ENCODE data around the gene OSBP2. TPM values are rescaled to one million over a fixed set of nuclear protein-coding genes. Genes with fewer than 3 reads are reported as not detected.
A peak's percentile ranks its signal among the peaks of the same experiment; 100 is the strongest.

OSBP2 gene
- total RNA-seq, 2 experiments from 2014 or later = 2.3 to 2.9 TPM

DNA sequence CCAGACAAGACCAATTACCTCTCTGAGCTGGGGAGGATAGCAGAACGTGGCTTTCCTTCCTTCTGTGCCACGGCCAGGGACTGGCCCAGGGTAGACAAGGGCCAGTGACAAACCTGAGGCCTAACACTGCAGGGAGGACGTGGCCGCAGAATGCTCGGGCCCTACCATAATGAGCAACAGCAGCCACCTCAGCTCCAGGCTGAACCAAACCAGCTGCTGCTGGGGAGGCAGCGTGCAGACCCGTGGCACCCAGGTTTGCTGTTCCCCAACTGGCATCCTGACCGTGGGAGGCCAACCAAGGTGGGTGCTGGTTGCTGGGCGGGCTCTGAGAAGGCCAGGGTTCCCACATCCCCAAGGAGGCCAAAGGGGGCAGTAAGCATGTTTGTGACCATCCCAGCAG, 190.9 kb downstream of the OSBP2 start:
- Mint-ChIP-seq H3K4me3 (no peak overlapping the region), H3K36me3 (no peaks in the 10 kb centered on the region), H3K27me3 (no peaks in the 10 kb centered on the region), H3K27ac (no peak overlapping the region), H3K4me1 (ENCODE audit: low read depth) (no peaks in the 10 kb centered on the region), H3K9me3 (no peaks in the 10 kb centered on the region)
- no peak for DNase-seq
- CTCF ChIA-PET = interaction anchor here (0.6 kb wide), 1 partner anchor 33 kb away, joined by 3 read pairs; no protein-coding TSS in a partner anchor
- POLR2A ChIA-PET = no interaction called here
- intact Hi-C loops (cut with micrococcal nuclease) = no loop called here

DNA sequence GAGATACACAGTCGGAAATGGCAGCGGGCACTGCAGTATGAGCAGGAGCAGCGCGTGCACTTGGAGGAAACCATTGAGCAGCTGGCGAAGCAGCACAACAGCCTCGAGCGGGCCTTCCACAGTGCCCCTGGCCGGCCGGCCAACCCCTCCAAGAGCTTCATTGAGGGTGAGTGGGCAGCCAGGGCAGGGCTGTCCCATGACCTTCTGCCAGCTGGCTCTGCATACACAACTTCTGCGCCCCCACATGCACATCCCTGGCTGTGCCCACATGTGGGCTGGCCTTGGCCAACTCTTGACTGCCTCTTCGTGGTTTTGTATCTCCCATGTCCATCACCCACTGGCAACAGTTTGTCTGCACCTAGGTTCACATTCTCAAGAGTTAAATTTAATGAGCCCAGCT, 192.8 kb downstream of the OSBP2 start:
- Mint-ChIP-seq H3K36me3 (no peaks in the 10 kb centered on the region), H3K9me3 (no peaks in the 10 kb centered on the region), H3K27me3 (no peaks in the 10 kb centered on the region), H3K4me1 (ENCODE audit: low read depth) (peaks cover 6% of the 10 kb centered on the region), H3K27ac (no peak overlapping the region), H3K4me3 (no peak overlapping the region)
- POLR2A ChIA-PET = no interaction called here
- DNase-seq = no peak
- intact Hi-C loops (cut with micrococcal nuclease) = no loop called here
- CTCF ChIA-PET = interaction anchor here (2.0 kb wide), 1 partner anchor 124 kb away, joined by 6 read pairs; no protein-coding TSS in a partner anchor

DNA sequence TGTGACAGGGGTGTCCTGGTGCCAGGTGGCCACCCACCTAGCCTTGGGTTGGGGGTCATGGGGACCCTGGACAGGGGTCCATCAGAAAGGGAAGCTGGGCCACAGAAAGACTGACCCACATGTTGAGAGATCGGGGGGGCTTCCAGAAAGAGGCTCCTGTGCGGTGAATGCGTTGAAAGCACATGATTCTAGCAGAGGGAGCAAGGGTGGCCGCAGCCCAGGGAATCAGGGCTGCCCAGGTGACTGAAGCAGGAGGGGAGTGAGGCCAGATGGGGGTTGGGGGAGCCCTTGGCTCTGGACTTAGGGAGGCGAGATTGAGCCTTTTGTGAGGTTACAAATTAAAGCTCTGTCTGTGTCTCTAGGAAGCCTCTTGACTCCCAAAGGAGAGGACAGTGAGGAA, 193.2 kb downstream of the OSBP2 start:
- DNase-seq = no peak
- CTCF ChIA-PET = interaction anchor here (2.0 kb wide), 1 partner anchor 124 kb away, joined by 6 read pairs; no protein-coding TSS in a partner anchor
- no peak overlapping the region for H3K4me3 Mint-ChIP-seq
- H3K9me3 Mint-ChIP-seq = no peaks in the 10 kb centered on the region
- POLR2A ChIA-PET = no interaction called here
- H3K27me3 Mint-ChIP-seq = no peaks in the 10 kb centered on the region
- H3K27ac Mint-ChIP-seq = no peak overlapping the region
- no peaks in the 10 kb centered on the region for H3K36me3 Mint-ChIP-seq
- H3K4me1 Mint-ChIP-seq (ENCODE audit: low read depth) = peaks cover 6% of the 10 kb centered on the region
- intact Hi-C loops (cut with micrococcal nuclease) = no loop called here

DNA sequence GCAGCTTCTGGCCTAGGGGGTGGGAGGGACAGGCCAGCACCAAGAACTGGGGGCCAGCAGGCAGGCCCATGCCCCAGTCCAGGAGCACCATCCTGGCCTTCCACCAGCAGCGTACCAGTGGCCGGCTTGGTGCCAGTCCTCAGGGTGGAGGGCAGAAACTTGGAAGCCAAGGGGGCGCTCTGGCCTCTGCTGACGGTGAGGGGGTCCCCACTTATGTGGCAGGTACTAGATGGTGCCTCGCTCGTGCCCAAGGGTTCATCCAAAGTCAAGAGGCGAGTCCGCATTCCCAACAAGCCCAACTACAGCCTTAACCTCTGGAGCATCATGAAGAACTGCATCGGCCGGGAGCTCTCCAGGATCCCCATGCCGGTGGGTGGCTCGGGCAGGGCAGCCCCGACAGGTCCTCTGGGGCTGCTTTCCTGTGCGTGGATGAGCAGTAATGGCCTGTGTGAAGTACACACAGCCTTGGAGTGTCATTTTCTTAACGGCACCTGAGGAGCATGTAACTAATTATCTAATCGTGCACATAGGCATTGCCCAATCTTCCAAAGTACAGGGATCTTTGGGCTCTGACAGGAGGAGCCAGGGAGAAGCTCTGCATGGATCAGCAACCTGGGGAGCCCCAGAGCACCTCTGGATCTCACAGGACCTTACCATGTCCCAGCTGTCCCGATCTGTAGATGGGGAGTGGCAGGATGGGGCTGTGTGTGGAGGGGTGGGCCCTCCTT, 194.8 kb downstream of the OSBP2 start:
- no peak overlapping the region for H3K4me3 Mint-ChIP-seq
- DNase-seq = peak; percentile 2
- no peak overlapping the region for H3K27ac Mint-ChIP-seq
- intact Hi-C loops (cut with micrococcal nuclease) = no loop called here
- ChIA-PET CTCF (interaction anchor here (0.7 to 5.2 kb wide), 6 partner anchors 16 to 492 kb away, joined by 3 to 24 read pairs (median 4); partner anchors contain the start of genes SEC14L2 and SLC35E4), POLR2A (no interaction called here)
- no peaks in the 10 kb centered on the region for H3K36me3 Mint-ChIP-seq
- peaks cover 18% of the 10 kb centered on the region for H3K4me1 Mint-ChIP-seq (ENCODE audit: low read depth)
- no peaks in the 10 kb centered on the region for H3K27me3 Mint-ChIP-seq
- no peaks in the 10 kb centered on the region for H3K9me3 Mint-ChIP-seq

DNA sequence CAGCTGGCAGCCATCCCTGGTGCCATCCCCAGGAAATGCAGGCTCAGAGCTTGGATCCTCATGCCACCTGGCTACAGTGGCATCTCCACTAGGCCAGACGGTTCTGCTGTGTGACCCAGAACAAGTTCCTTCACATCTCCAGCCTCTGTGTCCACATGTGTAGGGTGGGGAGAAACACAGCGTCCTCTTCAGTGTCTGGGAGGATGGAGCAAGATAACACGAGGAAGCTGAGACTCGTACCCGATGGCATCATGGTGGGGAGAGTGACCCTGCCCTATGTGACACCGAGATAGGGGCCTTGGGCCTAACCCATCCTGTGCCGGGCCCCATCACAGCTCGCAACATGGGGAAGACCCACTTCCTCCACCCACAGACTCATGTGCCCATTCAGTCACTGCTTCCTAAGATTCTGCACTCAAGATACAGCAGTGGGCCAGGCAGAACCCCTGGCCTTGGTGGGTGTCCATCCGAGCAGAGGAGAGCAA, 195.4 kb downstream of the OSBP2 start:
- H3K27me3 Mint-ChIP-seq = no peaks in the 10 kb centered on the region
- ChIA-PET POLR2A (no interaction called here), CTCF (interaction anchor here (0.6 to 5.2 kb wide), 8 partner anchors 15 to 256 kb away, joined by 3 to 24 read pairs (median 3); partner anchors contain the start of gene SLC35E4)
- H3K36me3 Mint-ChIP-seq = no peaks in the 10 kb centered on the region
- no peaks in the 10 kb centered on the region for H3K9me3 Mint-ChIP-seq
- H3K27ac Mint-ChIP-seq = no peak overlapping the region
- DNase-seq = peak; percentile 1
- intact Hi-C loops (cut with micrococcal nuclease) = no loop called here
- H3K4me1 Mint-ChIP-seq (ENCODE audit: low read depth) = peaks cover 24% of the 10 kb centered on the region
- H3K4me3 Mint-ChIP-seq = no peak overlapping the region

DNA sequence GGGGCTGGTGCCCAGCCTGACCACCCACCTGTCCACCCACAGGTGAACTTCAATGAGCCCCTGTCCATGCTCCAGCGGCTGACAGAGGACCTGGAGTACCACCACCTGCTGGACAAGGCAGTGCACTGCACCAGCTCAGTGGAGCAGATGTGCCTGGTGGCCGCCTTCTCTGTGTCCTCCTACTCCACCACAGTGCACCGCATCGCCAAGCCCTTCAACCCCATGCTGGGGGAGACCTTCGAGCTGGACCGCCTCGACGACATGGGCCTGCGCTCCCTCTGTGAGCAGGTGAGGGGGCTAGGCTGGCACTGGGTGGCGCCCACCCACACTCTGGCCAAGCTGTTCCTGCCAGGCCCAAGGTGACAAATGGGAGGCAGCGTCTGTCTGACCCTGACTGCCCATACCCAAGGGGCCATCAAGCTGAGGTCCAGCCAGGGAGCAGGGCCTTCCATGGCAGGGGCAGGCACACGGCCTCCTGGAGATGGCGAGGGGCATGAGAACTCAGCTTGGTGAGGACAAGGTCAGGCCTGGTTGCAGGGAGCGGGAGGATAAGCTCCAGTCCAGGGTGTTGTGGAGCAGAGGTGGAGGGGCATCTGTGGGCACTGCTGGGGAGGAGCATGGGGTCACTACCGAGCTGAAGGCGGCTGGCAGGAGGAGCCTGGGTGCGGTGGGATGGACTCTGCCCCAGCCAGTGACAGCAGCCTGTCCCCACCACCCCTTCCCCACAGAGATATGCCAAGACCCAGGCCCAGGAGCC, 196.2 kb downstream of the OSBP2 start:
- no peaks in the 10 kb centered on the region for H3K27me3 Mint-ChIP-seq
- H3K27ac Mint-ChIP-seq = no peak overlapping the region
- H3K4me1 Mint-ChIP-seq (ENCODE audit: low read depth) = peaks cover 25% of the 10 kb centered on the region
- peak; percentile 43 for DNase-seq
- no peaks in the 10 kb centered on the region for H3K9me3 Mint-ChIP-seq
- intact Hi-C loops (cut with micrococcal nuclease) = no loop called here
- H3K4me3 Mint-ChIP-seq = no peak overlapping the region
- ChIA-PET CTCF (interaction anchor here (0.6 to 5.2 kb wide), 15 partner anchors 9 to 257 kb away, joined by 3 to 24 read pairs (median 3); partner anchors contain the start of gene SLC35E4), POLR2A (no interaction called here)
- H3K36me3 Mint-ChIP-seq = no peaks in the 10 kb centered on the region

DNA sequence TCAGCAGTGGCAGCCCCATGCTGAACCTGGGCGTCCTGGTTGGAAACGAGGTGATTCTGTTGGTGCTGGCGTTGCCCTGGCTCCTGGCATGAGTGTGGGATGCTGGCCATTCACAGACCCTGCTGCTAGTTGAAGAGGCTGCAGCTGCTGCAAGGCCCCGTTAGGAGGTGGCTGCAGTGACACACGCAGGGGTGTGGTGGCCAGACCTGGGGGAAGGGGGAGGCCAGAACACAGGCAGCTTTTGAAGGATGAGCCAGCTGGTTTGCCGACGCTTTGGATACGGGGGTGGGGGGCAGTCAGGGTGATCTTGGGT, 196.7 kb downstream of the OSBP2 start:
- peak; percentile 3 for DNase-seq
- Mint-ChIP-seq H3K4me1 (ENCODE audit: low read depth) (peaks cover 25% of the 10 kb centered on the region), H3K27ac (no peak overlapping the region), H3K36me3 (no peaks in the 10 kb centered on the region), H3K9me3 (no peaks in the 10 kb centered on the region), H3K27me3 (no peaks in the 10 kb centered on the region), H3K4me3 (no peak overlapping the region)
- intact Hi-C loops (cut with micrococcal nuclease) = no loop called here
- ChIA-PET POLR2A (no interaction called here), CTCF (interaction anchor here (0.9 to 5.2 kb wide), 9 partner anchors 10 to 257 kb away, joined by 3 to 24 read pairs (median 4); partner anchors contain the start of gene SLC35E4)

DNA sequence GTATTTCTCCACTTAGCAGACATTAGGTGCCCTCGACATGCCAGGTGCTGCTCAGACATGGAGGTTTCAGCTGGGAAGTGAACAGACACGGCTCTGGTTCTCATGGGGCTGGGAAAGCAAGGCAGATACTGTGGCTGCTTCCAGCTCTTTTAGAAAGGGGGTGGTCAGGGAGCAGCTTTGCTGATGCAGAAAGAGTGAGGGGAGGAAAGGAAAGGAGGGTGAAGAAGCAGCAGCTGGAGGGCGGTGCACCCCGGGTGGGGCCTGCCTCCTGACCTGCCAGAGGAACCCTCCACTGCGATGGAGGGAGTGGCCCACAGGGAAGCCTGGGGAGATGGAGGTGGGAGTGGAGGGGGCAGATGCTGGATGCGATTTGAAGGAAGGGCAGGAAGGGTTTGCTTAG, 197.1 kb downstream of the OSBP2 start:
- H3K27ac Mint-ChIP-seq = no peak overlapping the region
- no peaks in the 10 kb centered on the region for H3K27me3 Mint-ChIP-seq

DNA sequence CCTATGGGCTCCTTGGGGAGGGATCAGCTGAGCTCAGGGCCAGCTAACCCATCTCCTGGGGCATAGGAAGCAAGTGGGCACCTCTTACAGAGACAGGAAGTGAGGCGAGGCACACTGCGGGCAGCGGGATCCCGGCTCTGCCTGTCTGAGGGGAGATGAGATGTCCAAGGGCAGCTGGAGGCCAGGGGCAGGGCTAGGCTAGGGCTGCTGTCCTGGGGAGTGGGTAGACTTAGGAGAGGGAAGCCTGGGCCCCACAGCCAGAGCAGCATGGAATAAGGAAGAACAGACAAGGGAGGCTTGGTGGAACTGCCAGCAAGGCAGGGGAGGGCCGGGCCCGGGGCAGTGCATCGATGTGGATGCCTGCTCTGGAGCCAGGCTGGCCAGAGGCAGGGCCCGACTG, 197.6 kb downstream of the OSBP2 start:
- no peak for DNase-seq
- H3K4me1 Mint-ChIP-seq (ENCODE audit: low read depth) = peaks cover 25% of the 10 kb centered on the region
- H3K9me3 Mint-ChIP-seq = no peaks in the 10 kb centered on the region
- intact Hi-C loops (cut with micrococcal nuclease) = no loop called here
- H3K27ac Mint-ChIP-seq = no peak overlapping the region
- CTCF ChIA-PET = interaction anchor here (5.2 kb wide), 1 partner anchor 13 kb away, joined by 22 read pairs; no protein-coding TSS in a partner anchor
- H3K4me3 Mint-ChIP-seq = no peak overlapping the region
- POLR2A ChIA-PET = no interaction called here
- H3K36me3 Mint-ChIP-seq = no peaks in the 10 kb centered on the region
- no peaks in the 10 kb centered on the region for H3K27me3 Mint-ChIP-seq

More for the DNA sequence above, 197.1 kb downstream of the OSBP2 start:
- intact Hi-C loops (cut with micrococcal nuclease) = no loop called here
- CTCF ChIA-PET = interaction anchor here (1.0 to 5.2 kb wide), 5 partner anchors 13 to 257 kb away, joined by 3 to 24 read pairs (median 19); partner anchors contain the start of gene SLC35E4
- Mint-ChIP-seq H3K4me3 (no peak overlapping the region), H3K4me1 (ENCODE audit: low read depth) (peaks cover 25% of the 10 kb centered on the region), H3K36me3 (no peaks in the 10 kb centered on the region), H3K9me3 (no peaks in the 10 kb centered on the region)
- POLR2A ChIA-PET = no interaction called here
- DNase-seq = peak; percentile 3

DNA sequence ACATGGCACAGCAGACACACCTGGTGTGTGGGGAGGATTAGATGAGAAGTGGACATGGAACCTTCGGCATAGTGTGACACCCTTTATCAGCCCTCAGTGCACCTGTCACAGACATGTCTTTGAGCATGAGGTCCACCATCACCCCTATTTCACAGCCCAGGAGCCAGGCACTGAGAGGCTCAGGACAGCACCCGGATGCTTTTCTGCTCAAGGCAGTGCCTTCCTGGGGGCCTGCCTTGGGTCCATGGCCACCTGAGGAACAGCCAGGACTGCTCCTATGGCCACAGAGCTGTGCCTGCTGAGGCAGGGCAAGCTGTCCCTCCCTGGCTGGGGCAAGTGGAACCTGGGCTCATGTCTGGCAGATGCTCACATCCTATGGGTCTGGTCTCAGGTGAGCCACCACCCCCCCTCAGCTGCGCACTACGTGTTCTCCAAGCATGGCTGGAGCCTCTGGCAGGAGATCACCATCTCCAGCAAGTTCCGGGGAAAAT, 198.1 kb downstream of the OSBP2 start:
- no peak for DNase-seq
- ChIA-PET POLR2A (no interaction called here), CTCF (interaction anchor here (1.5 to 5.2 kb wide), 2 partner anchors 12 to 138 kb away, joined by 3 to 22 read pairs; no protein-coding TSS in a partner anchor)
- Mint-ChIP-seq H3K27ac (no peak overlapping the region), H3K36me3 (no peaks in the 10 kb centered on the region), H3K9me3 (no peaks in the 10 kb centered on the region), H3K4me1 (ENCODE audit: low read depth) (peaks cover 25% of the 10 kb centered on the region), H3K27me3 (no peaks in the 10 kb centered on the region), H3K4me3 (no peak overlapping the region)
- intact Hi-C loops (cut with micrococcal nuclease) = no loop called here

DNA sequence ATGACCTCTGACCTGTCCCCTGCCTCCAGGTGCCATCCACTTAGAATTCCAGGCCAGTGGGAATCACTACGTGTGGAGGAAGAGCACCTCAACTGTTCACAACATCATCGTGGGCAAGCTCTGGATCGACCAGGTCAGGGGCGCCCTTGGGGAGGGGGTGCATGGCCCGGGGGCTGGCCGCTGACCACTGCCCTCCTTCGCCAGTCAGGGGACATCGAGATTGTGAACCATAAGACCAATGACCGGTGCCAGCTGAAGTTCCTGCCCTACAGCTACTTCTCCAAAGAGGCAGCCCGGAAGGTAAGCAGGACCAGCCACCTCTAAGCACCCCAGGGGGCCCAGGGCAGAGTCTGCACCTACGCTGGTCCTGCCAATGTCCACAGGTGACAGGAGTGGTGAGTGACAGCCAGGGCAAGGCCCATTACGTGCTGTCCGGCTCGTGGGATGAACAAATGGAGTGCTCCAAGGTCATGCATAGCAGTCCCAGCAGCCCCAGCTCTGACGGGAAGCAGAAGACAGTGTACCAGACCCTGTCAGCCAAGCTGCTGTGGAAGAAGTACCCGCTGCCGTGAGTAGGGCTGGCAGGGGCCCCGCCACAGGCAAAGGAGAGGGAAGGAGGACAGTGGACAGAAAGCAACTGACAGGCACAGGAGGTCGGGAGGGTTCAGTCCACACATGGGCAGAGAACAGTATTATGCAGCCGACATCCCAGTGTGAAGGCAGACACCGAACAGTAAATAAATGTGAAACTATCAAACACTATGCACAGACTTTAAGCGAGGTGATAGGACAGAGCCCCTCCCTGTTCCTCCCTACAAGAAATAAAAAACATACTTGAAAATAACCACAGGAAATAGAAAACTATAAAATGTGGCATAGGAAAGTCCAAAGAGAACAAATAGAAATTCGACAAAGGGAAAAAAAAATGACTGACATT, 199.0 kb downstream of the OSBP2 start:
- H3K4me1 Mint-ChIP-seq (ENCODE audit: low read depth) = peaks cover 25% of the 10 kb centered on the region
- DNase-seq = no peak
- intact Hi-C loops (cut with micrococcal nuclease) = no loop called here
- POLR2A ChIA-PET = no interaction called here
- no peak overlapping the region for H3K27ac Mint-ChIP-seq
- H3K9me3 Mint-ChIP-seq = no peaks in the 10 kb centered on the region
- no peaks in the 10 kb centered on the region for H3K27me3 Mint-ChIP-seq
- H3K36me3 Mint-ChIP-seq = no peaks in the 10 kb centered on the region
- no peak overlapping the region for H3K4me3 Mint-ChIP-seq
- CTCF ChIA-PET = interaction anchor here (0.9 to 5.2 kb wide), 3 partner anchors 11 to 139 kb away, joined by 3 to 22 read pairs (median 3); no protein-coding TSS in a partner anchor
